Caco-2 (cell line): ENCODE results near the gene ARHGEF12. TPM values are rescaled to one million over a fixed set of nuclear protein-coding genes. Genes with fewer than 3 reads are reported as not detected.
A peak's percentile ranks its signal among the peaks of the same experiment; 100 is the strongest.

Experiments
- BruUV-seq: library from RNA; stranded (reverse); fragments of 400-500 nt; replicated peaks from 2 replicates; lab custom pipeline; 2021; lab: Mats Ljungman, UMichigan
- CTCF ChIA-PET: fragments of 300-600 bp; sonication (Branson Sonifier 250); formaldehyde crosslinking; loops from one replicate; lab custom pipeline; 2022; ENCODE audit warnings: antibody characterized with exemption; lab: Charles Lee
- POLR2A ChIA-PET: fragments of 300-600 bp; sonication (Branson Sonifier 250); formaldehyde crosslinking; loops from one replicate; lab custom pipeline; 2022; ENCODE audit warnings: antibody characterized with exemption; lab: Charles Lee
- DNase-seq, 2 experiments: peaks; one replicate each; pipeline versions ENCODE4 v3.0.0 to v3.0.0-alpha.2; 2020 to 2022
- H3K27me3 ChIP-seq: replicated peaks from 2 replicates; pipeline ENCODE4 v1.6.0; 2011; ENCODE audit warnings: low read length; ENCODE audit not compliant: control insufficient read depth, insufficient read depth
- H3K36me3 ChIP-seq: 2 replicates; pipeline ENCODE4 v1.5.1; 2011; ENCODE audit warnings: low read length; ENCODE audit not compliant: control insufficient read depth, insufficient read depth
- H3K4me1 ChIP-seq: fragments of 250-450 bp; sonication (Bioruptor Pico); 2 replicates; pipeline ENCODE4 v1.5.1; 2020; ENCODE audit warnings: mild to moderate bottlenecking
- H3K4me3 ChIP-seq: 2 replicates; pipeline ENCODE4 v1.5.1; 2011; ENCODE audit warnings: low read depth, mild to moderate bottlenecking, control low read depth, low read length
- H3K9me3 ChIP-seq: fragments of 250-450 bp; sonication (Bioruptor Pico); 2 replicates; pipeline ENCODE4 v1.5.1; 2020; ENCODE audit warnings: mild to moderate bottlenecking, moderate library complexity
- H3K27ac Mint-ChIP-seq: one replicate; pipeline ENCODE4 v1.8.0; 2022; ENCODE audit warnings: mixed read lengths; ENCODE audit not compliant: unreplicated experiment
- H3K27me3 Mint-ChIP-seq: one replicate; pipeline ENCODE4 v1.8.0; 2022; ENCODE audit warnings: mixed read lengths; ENCODE audit not compliant: insufficient read depth, unreplicated experiment
- H3K36me3 Mint-ChIP-seq: one replicate; pipeline ENCODE4 v1.8.0; 2022; ENCODE audit warnings: mild to moderate bottlenecking, mixed read lengths; ENCODE audit not compliant: insufficient read depth, unreplicated experiment
- H3K4me1 Mint-ChIP-seq: one replicate; pipeline ENCODE4 v1.8.0; 2022; ENCODE audit warnings: low read depth, mixed read lengths; ENCODE audit not compliant: unreplicated experiment
- H3K4me3 Mint-ChIP-seq: one replicate; pipeline ENCODE4 v1.8.0; 2022; ENCODE audit warnings: mild to moderate bottlenecking, moderate library complexity, mixed read lengths; ENCODE audit not compliant: unreplicated experiment
- H3K9me3 Mint-ChIP-seq: one replicate; pipeline ENCODE4 v1.8.0; 2022; ENCODE audit warnings: mixed read lengths; ENCODE audit not compliant: unreplicated experiment
- CTCF ChIP-seq, 2 experiments: fragments of 200-600 bp in 1 of 2; IDR thresholded peaks; 1 replicate in 1 of 2; 2 replicates in 1 of 2; pipeline versions ENCODE4 v1.5.1 to v1.8.0; 2011 to 2022; ENCODE audit warnings: antibody characterized with exemption in 1 of 2, control low read depth in 1 of 2, inconsistent platforms in 1 of 2, low read depth in 1 of 2, low read length in 1 of 2, mild to moderate bottlenecking in 1 of 2, moderate library complexity in 1 of 2; ENCODE audit not compliant: insufficient read depth in 1 of 2, severe bottlenecking in 1 of 2, unreplicated experiment in 1 of 2
- intact Hi-C: fragments of 100-400 bp; cut with micrococcal nuclease; formaldehyde crosslinking; loops from one replicate; pipeline ENCODE4 v1.10.0; 2022; ENCODE audit not compliant: unreplicated experiment
- total RNA-seq: library from RNA; stranded (reverse); gene quantifications from 2 replicates; pipeline ENCODE4 v1.2.3, GENCODE V29; 2022

Gene ARHGEF12
- total RNA-seq, 1 experiment from 2014 or later, result 89.3 TPM

GRCh38 chr11:120511116-120511819 is 175.1 kb downstream of the ARHGEF12 start, which contains the start of gene GRIK4:
Gene GRIK4, plus strand, starts transcription at chr11:120511748. Its CDS starts 148,571 bp downstream, at chr11:120660319.
- POLR2A ChIA-PET, result no interaction called here
- H3K4me1 ChIP-seq, result no peaks in the 10 kb centered on the region
- no TSS peak for BruUV-seq
- peaks cover 5% of the 10 kb centered on the region for H3K4me1 Mint-ChIP-seq
- peak within 1 kb of the TSS; percentile 55 for H3K4me3 ChIP-seq
- no peak within 1 kb of the TSS for H3K27ac Mint-ChIP-seq
- peaks cover 25% of the 10 kb centered on the region for H3K27me3 Mint-ChIP-seq
- H3K4me3 Mint-ChIP-seq, result peak within 1 kb of the TSS; percentile 53
- peak; percentile 88 to 95 for DNase-seq
- intact Hi-C loops, result loop anchor here (1.0 to 2.0 kb wide), 7 partner anchors 37 to 602 kb away; no protein-coding TSS in a partner anchor
- no peaks in the 10 kb centered on the region for H3K36me3 ChIP-seq
- peak; percentile 98 to 99 for TF ChIP-seq CTCF (IDR thresholded peaks at IDR 0.05; ENCODE audit: insufficient read depth in 1 of 2, low read depth in 1 of 2, low read length in 1 of 2, severe bottlenecking in 1 of 2, unreplicated experiment in 1 of 2)
- H3K36me3 Mint-ChIP-seq, result no peaks in the 10 kb centered on the region
- peaks cover 2% of the 10 kb centered on the region; the same call in 1 of the 2 replicates for H3K27me3 ChIP-seq
- no peaks in the 10 kb centered on the region for H3K9me3 Mint-ChIP-seq
- H3K9me3 ChIP-seq, result no peaks in the 10 kb centered on the region
- CTCF ChIA-PET, result interaction anchor here (0.5 to 4.3 kb wide), 12 partner anchors 30 to 442 kb away, joined by 3 to 75 read pairs (median 3); no protein-coding TSS in a partner anchor

- peak overlapping the region; percentile 55 for H3K4me3 ChIP-seq
- DNase-seq, result peak in 1 of 2 experiments; percentile 41
- Mint-ChIP-seq H3K27ac (no peak overlapping the region), H3K27me3 (peaks cover 18% of the 10 kb centered on the region), H3K9me3 (no peaks in the 10 kb centered on the region), H3K36me3 (no peaks in the 10 kb centered on the region), H3K4me1 (peaks cover 11% of the 10 kb centered on the region), H3K4me3 (peak overlapping the region; percentile 53)
- H3K27me3 ChIP-seq, result peaks cover 2% of the 10 kb centered on the region; the same call in 1 of the 2 replicates
- CTCF ChIA-PET, result interaction anchor here (0.6 to 4.3 kb wide), 14 partner anchors 14 to 441 kb away, joined by 3 to 75 read pairs (median 3); no protein-coding TSS in a partner anchor
- peaks cover 7% of the 10 kb centered on the region for H3K4me1 ChIP-seq
- H3K9me3 ChIP-seq, result no peaks in the 10 kb centered on the region
- intact Hi-C loops, result loop anchor here (1.0 to 2.0 kb wide), 7 partner anchors 36 to 601 kb away; no protein-coding TSS in a partner anchor
- BruUV-seq, result no TSS peak
- TF ChIP-seq CTCF (IDR thresholded peaks at IDR 0.05; ENCODE audit: insufficient read depth in 1 of 2, low read depth in 1 of 2, low read length in 1 of 2, severe bottlenecking in 1 of 2, unreplicated experiment in 1 of 2), result no peak
- POLR2A ChIA-PET, result no interaction called here
- H3K36me3 ChIP-seq, result no peaks in the 10 kb centered on the region
Observed at GRCh38 chr11:120511820-120512738, 175.9 kb downstream of the ARHGEF12 start.
